NCI-H69 (cell line): Measurements from ENCODE around the gene UBR4.
A peak's percentile ranks its signal among the peaks of the same experiment; 100 is the strongest.

ENCODE experiments used
- DNase-seq: peaks from one replicate; lab custom pipeline; 2025; lab: John Stamatoyannopoulos, UW

Gene UBR4

DNA sequence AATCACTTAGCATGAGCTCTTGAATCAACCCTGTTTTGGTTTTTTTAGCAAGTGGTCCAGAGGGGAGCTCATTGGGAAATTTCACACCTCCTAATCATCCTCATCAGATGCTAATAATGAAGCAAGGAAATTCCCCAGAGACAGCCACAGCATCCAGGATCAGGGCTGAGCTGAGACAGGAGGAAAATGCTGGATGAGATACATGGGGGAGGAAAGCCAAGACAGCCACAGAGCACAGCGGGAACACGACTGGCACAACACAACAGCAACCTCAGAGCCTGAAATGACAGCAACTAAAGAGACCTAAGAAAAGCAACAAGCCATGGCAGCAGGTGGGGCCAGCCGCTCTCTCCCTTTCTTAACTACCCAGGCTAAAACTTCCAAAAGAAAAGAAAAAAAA is 70.4 kb downstream of the UBR4 start:
- no peak for DNase-seq

DNA sequence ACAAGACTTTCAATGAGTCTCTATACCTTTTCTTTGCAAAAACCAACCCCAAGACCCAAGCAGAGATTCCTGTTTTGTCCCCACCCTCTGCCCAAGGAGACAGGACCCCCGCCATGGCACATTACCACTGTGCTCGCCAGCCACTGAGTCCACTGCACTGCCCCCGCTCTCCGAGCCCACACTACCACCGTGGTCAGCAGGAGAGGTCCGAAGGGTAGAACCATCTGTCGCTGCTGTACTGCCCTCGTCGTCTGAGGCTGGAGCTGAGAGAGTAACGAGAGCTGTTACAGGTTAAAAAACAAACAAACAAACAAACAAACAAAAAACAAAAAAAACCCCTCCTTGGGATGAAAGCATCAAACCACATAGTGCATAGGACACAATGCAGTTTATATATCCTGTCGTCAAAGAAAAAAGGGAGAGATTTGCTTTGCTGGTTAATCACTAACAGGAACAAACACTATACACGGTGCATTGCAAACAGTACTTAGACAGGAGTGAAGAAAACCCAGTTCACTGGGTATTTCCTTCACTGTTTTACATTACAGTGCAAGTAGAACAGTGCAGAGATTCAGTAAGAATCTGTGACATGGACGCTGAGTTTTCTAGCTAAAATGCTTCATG is 71.0 kb downstream of the UBR4 start:
- no peak for DNase-seq

DNA sequence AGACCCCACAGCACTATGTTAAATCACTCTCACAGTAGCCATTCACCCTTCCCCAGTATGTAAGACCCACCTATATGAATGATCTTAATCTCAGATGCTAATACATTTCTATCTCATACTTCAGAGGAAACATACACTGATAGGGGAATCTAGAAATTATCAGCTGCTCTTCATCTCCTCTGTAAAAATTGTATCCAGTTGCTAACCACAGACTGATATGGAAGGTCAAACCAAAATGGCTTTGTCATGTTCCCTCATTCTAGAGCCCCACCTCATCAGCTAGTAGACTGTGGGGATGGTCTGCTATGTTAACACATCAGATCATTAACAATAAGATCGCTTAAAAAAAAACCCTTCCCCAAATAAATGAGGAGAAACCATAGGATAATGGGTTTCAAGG is 71.7 kb downstream of the UBR4 start:
- DNase-seq: no peak

DNA sequence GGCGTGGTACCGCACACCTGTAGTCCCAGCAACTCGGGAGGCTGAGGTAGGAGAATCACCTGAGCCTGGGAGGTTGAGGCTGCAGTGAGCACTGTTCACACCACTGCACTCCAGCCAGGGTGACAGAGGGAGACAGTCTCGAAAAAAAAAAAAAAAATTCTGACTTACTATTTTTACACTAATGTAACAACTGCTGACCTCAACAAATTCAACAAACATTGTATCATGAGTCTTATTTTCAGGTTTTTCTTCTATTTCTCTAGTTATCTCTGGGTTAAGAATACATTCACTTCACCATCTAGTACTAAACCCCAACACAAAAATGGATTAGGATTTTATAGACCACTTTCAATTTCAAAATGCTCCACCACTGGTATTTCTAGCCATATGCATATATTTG is 72.9 kb downstream of the UBR4 start:
- DNase-seq: no peak

DNA sequence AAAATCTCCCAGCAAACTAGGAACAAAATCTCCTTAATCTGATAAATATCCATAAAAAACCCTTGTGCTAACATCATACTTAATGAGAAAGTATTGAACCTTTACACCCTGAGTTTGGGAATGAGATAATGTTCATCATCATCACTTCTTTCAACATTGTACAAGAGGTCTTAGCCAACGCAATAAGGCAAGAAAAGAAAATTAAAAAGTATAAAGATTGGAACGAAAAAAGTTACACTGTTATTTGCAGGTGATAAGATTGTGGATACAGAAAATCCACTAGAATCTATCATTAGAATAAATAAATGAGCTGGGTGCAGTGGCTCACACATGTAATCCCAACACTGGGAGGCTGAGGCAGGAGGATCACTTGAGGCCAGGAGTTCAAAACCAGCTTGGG is 76.7 kb downstream of the UBR4 start:
- DNase-seq: no peak

DNA sequence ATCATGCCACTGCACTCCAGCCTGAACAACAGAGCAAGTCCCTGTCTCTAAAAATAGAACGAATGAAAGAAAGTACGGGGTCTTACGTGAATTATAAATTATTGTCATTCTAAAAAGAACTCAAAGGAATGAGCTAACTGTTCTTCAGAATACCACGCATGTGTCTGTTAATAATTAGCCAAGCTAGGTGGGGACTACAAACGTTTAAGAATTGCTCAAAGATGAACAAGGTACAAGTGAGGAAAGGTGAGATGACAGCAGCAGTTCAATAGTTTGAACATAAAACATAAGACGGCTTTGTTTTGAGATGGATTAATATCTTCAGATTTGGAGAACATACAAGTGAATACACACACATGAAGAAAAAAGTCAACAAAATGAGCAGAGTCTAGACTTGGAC is 79.6 kb downstream of the UBR4 start:
- DNase-seq: no peak

DNA sequence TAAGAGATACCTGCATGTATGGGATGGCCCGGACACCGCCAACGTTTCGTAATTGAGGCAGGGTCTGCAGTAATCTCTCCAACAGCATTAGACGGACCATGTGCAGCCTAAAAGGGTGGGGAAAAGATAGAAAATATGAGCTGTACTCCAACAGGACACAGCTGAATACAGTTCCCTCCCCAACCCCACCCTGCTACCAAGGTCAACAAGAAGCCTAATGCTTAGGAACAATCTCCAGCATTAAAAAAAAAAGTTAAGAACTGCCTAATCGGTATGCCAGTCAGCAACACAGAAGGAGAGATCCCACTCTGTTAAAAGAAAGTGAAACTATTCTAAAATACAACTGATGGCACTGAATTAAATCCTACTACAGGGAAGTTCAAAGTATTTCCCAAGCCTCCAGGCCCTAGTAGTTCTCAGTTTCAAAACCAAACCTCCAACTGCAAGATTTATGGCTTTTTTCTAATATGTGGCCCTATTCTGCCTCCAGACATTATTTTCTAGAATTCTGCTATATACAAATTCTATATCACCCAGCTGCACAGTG is 81.0 kb downstream of the UBR4 start:
- no peak for DNase-seq

DNA sequence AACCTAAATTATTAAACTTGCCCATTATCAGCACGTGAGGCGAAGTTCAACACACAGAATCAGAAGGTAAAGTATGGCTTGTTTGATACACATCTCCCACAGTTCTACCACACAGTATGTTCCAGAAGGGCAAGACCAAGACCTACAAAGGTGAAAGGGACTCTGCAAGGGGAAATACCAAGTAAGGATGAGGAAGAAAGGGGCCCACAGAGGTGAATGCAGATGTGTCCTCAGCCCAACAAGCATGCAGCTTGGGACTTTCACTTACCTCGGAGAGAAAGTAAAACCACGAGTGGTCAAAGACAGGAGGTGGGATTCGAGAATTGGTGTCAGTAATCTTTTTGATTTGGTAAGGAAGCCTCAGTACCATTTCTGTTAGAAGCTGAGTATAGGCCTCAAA is 85.8 kb downstream of the UBR4 start:
- no peak for DNase-seq

DNA sequence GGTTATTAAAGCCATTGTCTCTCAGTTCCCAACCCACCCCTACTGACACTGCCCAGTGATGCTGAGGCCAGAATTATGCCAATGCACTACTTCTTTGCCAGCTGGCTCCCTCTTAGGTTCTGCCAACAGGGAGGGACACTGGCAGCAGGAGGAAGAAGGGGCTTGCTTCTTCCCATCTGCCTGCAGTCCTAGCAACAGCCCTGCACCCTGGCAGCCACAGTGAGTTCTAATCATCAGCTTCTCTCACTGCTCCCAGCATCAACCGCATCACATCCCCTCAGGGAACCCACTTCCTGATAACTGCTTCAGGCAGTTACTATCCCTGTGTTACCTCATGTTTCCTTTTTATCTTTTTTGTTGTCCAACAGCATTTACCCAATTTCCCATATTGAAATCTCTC is 86.2 kb downstream of the UBR4 start:
- DNase-seq: no peak

DNA sequence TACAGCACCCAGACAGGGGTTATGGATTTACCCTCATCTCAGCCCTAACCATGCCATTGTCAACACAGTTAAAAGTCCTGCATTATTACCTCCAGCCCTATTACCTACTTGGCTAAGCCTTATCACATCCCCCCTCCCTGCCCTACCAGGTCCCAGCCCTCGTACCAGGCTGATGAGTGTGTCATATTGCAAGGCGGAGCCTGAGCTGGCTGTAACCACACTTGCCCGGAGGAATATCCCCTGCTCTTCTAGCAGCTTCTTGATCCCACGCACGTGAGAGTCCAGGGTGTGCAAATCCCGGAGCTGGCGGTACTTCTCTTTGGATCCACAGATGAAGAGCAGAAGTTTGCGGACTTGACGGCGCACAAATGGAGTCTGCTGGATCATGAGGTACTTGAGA is 87.4 kb downstream of the UBR4 start:
- no peak for DNase-seq

DNA sequence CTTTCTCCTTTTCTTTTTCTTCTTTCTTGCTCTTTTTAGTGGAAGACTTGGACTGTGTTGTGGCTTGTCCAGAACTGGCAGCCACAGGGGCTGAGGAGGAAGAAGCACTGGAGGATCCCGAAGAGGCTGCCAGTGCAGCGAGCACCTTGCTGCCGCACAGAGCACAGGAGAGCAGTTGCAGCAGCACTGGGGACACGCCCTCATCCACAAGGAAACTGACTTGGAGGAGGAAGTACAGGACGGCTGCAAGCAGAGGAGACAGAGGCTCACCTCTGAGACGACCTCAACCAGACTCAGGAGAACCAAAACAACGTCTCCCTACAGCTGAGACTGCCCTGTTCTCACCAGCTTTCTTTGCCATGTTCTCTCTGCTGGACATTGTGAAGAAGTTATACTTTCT is 88.9 kb downstream of the UBR4 start:
- DNase-seq: no peak

DNA sequence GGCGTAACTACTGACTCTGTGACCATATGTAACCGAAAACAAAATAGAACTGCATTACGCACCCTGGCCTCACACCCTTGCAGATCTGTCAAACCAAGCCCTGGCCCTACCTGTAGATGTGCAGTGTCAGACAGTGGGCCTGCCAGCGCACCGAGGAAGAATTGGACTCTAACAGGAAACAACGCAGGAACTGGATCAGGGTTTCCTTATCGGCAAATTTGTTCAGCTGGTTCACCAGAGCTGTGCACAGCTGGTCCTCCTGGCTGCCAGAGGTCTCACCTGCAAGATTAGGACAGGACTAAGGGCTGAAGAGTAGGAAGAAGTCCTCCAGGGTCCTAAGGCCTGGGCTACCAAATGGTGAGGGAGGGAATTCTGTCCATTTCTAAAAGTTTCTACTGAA is 90.0 kb downstream of the UBR4 start:
- no peak for DNase-seq

DNA sequence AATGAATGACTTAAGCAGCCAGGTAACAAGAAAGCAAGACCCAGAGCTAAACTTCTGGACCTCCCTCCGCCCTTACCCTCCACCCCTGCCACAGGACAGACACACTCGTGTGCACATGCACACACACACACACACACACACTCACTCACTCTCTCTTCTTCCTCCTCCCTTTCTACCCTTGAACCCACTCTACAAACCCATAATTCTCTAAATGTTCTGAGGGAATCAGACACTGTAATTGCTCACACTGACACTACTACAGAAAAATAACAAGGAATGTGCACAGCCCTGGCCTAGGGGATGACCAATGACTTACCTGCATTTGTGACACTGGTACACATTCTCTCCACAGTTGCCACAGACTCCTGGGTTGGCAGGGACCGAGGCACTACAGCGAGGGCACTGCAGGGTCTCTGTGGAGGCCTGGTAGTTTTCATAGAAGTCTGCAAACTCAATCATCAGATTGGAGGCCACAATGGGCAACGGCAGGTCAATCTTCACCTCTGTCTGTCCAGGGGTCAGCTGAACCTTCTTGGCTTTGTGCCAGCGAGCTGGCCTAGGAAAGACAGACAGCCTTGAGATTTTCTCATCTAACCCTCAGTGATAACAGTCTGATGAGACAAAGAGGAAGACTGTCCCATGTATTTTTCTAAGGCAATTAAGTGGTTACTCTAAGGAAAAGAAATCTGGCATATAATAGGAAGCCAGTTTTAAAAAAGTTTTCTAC is 94.8 kb downstream of the UBR4 start:
- no peak for DNase-seq

DNA sequence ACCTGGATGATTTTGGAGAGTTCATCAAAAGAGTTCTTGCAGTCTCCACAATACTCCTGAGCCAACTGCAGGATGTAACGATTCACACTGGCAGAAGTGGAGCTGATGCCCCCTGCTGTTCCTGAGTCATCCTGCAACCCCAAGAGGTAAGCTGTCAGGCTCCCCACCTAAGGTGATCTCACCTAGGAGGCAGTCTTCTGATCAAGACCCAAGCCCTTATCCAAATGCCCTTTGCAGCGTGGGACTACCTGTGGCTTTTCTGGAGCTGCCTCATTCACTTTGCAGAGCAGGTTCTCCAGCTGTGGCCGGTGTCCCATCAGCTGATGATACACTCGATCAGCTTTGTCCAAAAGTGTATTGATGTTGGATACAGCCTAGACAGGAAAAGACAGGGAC is 96.4 kb downstream of the UBR4 start:
- peak; percentile 10 for DNase-seq

DNA sequence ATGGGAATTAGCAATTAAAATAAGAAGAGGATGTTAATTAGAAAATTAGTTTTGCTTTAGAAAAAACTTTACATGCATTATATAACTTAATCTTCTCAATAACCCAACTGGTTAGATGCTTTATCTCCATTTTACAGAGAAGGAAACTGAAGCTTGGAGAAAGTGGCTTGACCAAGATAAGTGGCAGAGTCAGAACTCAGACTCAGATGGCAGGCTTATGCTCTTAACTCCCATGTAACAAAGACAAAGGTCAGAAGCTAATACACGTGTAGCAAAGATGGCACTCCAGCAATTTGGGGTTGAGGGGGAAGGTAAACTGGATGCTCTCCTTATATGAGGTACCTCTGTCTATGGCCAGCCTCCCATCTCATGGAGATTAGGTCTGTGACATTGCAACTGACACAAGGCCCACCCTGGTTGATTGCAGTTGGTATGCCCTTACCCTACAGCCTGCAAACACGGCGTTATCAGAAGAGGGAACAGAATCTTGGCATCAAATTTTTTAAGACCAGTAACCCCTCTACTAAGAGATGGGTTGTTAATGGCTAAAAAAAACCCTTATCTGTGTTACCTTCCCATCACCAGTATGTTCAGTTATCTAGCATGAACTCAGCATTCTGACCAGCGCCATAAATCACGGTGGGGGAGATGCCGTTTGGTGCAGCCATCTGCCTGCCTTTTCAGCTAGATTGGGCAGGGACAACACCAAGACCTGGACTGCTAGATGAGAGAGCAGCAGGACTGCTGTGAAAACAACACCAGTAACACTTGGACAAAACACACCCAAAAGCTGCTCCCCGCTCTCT is 97.0 kb downstream of the UBR4 start:
- no peak for DNase-seq

DNA sequence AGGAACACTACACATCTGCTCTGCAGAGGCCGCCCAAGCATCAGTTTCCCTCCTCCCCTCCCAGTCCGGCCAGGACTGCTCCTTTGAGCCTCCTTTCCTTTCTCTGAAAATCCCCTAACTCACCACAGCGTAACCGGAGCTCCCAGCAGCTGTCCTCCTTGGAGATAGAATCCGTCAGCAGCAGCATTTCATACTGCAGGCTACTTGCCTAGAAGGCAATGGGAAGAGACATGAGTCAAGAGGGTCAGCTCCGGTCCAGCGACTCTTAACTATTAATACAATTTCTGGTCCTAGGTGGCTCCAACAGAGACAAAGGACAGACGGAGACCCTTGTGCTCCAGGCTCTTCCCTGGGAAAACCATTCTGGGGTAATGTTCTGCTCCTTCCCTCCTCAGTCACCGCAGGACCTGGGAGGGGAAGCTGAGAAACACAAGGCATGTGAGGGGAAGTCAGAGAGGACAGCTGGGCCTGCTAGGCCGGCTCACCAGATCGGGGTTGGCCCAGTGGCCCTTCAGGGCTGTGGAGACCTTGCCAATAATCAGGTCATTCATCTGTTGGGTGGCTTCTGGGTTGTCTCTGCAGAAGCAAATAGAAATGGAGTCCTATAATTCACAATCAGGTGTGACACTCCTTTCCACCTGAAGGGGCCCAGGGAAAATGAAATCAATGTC is 99.7 kb downstream of the UBR4 start:
- no peak for DNase-seq

DNA sequence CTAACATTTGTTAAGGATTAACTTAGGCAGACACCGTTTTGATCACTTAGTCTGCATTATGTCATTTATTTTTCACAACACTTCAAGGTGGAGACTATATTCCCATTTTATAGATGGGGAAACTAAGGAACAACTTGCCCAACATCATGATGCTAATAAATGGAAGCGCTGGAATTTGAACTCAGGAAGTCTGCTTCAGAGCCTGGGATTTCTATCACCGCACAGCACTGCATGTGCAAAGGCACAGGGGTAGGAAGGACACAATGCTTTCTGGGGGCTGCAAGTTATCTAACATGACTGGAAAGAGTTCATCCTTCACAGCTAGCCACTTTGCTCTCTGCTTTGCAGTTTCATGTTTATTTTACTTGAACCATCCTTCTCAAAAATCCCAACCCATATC is 100.5 kb downstream of the UBR4 start:
- no peak for DNase-seq

DNA sequence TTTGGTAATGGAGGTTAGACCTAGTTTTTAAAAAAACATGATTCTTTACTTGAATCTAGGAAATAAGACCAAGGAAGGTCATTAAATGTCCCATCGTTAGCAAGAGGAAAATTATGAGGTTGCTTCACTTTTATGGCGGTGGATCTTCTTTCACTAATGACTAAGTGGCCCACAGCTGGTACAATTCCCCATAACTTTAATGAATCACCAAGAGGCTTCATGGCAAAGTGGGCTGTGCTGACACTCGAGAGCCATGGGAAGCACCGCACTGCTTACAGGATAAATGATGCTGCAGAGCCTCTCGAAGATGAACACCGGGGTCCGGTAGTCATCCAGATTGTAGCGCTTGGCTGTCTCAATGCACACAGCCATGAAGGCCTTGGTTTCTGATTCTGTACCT is 108.8 kb downstream of the UBR4 start:
- no peak for DNase-seq

DNA sequence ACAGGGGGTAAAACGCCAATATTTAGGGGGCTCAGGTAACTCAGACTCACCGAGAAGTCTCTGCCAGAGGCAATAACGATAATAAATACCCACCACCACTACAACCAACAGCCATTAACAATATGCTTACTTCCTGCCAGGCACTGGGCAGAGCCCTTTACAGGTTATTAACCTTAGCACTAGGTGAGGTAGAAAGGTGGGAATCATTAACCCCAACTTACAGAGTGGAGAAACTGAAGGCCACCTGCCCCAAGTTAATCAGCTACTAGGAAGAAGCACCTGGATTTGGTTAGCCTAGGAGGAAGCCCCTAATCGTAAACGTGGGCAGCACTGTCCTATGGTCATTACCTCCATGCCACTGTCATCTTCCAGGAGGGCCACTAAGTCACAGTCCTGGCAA is 110.0 kb downstream of the UBR4 start:
- no peak for DNase-seq

DNA sequence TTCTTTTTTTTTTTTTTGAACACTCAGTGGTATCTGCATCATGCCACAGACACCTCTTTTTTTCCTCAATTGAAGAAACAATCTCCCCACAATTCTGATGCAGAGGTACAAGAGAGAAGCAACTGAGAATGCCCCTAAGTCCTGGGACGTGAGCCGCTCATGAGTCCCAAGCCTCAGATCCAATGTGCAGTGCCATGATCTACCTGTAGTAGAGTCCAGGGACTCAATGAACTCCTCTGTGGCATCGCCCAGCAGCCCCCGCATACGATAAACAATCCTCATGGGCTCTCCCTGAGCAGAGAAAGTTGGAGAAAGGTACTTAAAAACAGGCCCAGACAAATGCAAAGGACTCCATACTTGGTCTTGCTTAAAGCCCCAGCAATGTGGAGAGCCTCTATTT is 113.1 kb downstream of the UBR4 start:
- no peak for DNase-seq

DNA sequence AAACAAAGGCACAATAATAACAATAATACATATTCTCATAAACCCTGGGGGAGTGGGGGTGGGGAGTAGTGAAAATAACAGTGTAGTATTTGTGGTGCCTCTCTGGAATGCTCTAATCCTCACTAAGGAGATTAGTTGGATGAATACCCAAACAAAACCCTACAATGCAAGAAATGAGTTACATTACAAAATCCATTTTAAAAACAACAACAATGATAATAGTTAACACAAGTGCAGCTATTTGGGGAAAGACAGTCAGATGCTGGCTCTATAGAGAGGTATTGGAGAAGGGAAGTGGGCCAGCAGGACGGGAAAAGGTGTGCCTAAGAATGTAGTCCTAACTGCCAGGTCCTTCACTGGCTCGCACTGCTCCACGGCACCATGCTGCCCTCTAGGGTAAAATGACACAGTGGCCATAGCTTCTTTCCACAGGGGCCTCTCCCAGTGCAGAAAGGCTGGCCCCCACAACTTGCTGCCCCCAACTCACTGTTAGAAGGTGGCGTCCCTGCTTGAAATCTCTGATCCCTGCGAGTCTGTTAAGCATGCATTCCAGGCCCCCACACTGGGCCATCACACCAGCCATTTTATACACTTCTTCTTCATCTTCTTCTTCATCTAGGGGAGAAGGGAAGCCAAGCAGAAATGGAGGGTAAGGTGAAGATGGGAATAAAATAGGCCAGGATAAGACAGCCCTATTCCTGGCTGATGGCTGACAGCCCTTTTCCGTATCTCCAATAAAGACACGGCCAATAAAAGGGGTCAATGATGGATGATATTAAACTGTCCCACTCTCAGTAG is 113.8 kb downstream of the UBR4 start:
- DNase-seq: no peak
